ENCODE data around the gene EBF4. TPM values are rescaled to one million over a fixed set of nuclear protein-coding genes. Genes with fewer than 3 reads are reported as not detected.
"Not testable (repeated sequence)": the region's sequence is repeated elsewhere in the genome, so short reads cannot be mapped to it uniquely, and the experiment has no call there.

EBF4 gene
- polyA plus RNA-seq, 1 experiment: 0.60 TPM

DNA sequence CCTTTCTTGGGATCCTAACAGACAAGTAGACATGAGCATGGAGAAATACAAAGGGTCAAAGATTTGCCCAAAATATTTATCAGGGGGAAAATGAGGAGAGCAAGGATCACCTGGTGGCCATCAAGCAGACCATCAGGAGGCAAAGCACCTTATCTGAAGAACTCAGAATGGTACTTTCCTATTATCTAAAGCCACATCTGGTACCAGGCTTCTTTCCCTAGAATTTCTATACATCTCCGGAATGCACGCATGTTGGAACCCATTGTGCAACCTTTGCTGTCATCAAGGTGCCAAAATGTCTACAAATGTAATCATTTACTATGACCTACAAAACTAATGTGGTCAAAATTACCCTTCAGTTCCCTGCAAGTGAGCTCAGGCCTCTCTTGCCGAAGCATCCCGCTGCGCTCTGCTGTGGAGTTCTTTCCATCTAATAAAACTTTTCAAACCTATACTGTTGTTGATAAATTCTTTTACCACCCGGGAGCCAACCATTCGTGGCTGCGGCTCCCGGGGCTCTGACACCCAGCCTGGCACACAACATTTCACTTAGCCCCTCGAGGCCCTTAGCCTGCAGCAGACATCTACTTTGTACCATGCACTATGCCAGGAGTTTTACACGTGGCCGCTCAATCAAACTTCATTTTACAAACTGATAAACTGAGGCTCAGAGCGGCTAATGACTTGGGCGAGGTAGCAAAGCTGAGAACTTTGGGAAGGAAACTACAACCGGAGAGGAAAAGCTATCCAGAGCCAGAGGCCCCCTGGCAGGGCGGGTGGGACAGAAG is 111.7 kb downstream of the EBF4 start:
- H3K9me3 ChIP-seq (ENCODE audit: control insufficient read depth, insufficient read depth, low read length): peaks cover 5% of the 10 kb centered on the region
- DNase-seq (ENCODE audit: low read depth, low spot score): no peak
- TF ChIP-seq CTCF (IDR thresholded peaks at IDR 0.05; ENCODE audit: low read depth, low read length): no peak
- H3K4me3 ChIP-seq (ENCODE audit: low read depth, low read length): no peak overlapping the region
- H3K27ac ChIP-seq (ENCODE audit: low read depth, low read length): no peak overlapping the region
- CTCF ChIA-PET: no interaction called here
- peaks cover 62% of the 10 kb centered on the region for H3K27me3 ChIP-seq (ENCODE audit: control insufficient read depth, insufficient read depth, low read length)
- POLR2A ChIA-PET: no interaction called here

DNA sequence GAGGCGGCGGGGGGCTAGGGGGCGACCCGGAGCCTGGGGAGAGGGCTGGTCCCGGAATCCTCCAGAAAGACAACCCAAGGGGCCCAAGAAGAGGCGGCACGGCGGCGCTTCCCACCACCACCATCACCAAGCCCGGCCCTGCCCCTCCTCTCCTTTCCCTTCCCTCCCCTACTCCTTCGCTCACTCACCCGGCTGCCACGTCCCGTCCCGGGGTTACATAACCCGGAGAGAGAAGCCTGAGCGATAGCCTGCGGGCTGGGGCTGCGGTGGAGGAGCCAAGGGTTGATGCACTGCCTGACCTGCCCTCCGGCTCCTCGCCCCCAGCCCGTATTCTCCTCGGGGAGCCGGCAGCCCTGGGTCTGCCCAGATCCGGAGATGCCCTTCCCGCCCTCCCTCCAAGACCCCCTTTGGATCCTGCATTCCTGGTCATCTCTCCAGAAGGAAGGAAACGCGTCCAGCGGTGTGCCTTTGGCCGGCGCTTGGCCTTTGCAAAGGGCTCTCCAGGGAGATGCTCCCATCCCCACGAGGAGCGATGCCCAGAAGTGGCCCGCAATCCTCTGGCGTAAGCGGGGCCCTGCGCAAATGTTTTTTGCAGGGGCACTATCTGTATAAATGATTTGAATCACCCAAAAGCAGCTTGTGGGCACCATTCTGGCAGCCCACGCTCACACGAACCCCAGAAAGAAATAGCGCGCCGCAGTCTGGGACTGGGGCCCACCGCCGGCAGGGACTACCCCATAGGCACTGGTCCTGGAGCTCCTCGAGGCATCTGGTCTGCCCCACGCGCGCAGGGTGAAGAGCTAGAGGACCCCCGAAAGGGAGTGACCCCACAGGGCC is 112.5 kb downstream of the EBF4 start:
- Histone ChIP-seq H3K27ac (ENCODE audit: low read depth, low read length) (no peak overlapping the region), H3K9me3 (ENCODE audit: control insufficient read depth, insufficient read depth, low read length) (peaks cover 9% of the 10 kb centered on the region), H3K4me3 (ENCODE audit: low read depth, low read length) (no peak overlapping the region), H3K27me3 (ENCODE audit: control insufficient read depth, insufficient read depth, low read length) (peaks cover 59% of the 10 kb centered on the region)
- no peak for DNase-seq (ENCODE audit: low read depth, low spot score)
- CTCF ChIA-PET: no interaction called here
- POLR2A ChIA-PET: no interaction called here
- TF ChIP-seq CTCF (IDR thresholded peaks at IDR 0.05; ENCODE audit: low read depth, low read length): no peak

DNA sequence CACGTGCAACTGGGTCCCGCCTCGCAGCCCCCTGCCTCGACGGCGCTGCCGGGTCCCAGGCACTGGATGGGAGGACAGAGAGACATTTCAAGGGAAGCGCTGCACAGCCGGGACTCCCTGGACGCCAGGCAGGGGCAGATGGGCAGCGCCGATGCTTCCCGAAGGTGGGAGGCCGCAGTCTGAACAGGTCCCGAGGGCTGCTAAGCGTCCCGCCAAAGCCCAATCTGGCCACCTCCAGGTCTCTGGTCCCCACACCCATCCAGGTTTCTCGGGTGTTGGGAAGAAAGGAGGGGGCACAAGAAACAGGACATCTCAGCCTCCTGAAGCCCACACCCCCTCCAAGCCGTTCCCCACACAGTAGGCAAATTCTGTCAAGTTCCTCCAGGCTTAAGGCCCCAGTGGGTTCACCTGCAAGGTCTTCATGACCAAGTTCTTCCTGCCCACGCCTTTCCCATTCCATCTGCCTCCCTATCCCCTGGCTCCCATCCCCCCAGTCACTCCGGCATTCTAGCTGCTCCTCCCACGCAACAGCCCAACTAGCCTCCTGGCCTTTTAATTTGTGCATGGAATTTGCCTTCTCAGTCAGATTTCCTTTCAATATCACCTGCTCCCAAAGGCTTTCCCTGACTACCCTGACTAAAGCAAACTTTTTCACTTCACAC is 113.2 kb downstream of the EBF4 start:
- CTCF ChIA-PET: no interaction called here
- H3K4me3 ChIP-seq (ENCODE audit: low read depth, low read length): no peak overlapping the region
- TF ChIP-seq CTCF (IDR thresholded peaks at IDR 0.05; ENCODE audit: low read depth, low read length): no peak
- no peak overlapping the region for H3K27ac ChIP-seq (ENCODE audit: low read depth, low read length)
- POLR2A ChIA-PET: no interaction called here
- no peak for DNase-seq (ENCODE audit: low read depth, low spot score)
- peaks cover 9% of the 10 kb centered on the region for H3K9me3 ChIP-seq (ENCODE audit: control insufficient read depth, insufficient read depth, low read length)
- H3K27me3 ChIP-seq (ENCODE audit: control insufficient read depth, insufficient read depth, low read length): peaks cover 55% of the 10 kb centered on the region

- no peak for DNase-seq (ENCODE audit: low read depth, low spot score)
- CTCF ChIA-PET: no interaction called here
- Histone ChIP-seq H3K9me3 (ENCODE audit: control insufficient read depth, insufficient read depth, low read length) (peaks cover 6% of the 10 kb centered on the region), H3K27ac (ENCODE audit: low read depth, low read length) (no peak overlapping the region), H3K4me3 (ENCODE audit: low read depth, low read length) (no peak overlapping the region), H3K27me3 (ENCODE audit: control insufficient read depth, insufficient read depth, low read length) (peaks cover 50% of the 10 kb centered on the region)
- no peak for TF ChIP-seq CTCF (IDR thresholded peaks at IDR 0.05; ENCODE audit: low read depth, low read length)
- POLR2A ChIA-PET: no interaction called here
Measured at GRCh38 chr20:2806351-2806701, 113.7 kb downstream of the EBF4 start.

DNA sequence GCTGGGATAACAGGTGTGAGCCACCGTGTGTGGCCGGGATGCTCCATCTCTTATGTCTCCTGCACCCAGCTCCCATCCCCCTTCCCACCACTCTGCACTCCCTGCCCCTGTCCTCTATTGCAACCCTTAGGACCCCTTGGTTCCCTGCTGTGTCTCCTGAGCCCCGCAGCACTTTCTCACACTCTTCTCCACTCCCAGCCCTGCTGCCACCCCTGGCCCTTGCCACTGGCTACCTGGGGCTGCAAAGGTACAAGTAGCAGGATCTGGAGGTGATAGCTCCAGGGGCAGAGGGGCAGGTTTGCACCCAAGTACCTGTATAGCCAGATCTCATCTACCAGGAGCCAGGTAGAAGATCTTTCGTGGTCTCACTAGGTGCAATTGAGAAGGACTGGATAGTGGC is 114.4 kb downstream of the EBF4 start:
- Histone ChIP-seq H3K9me3 (ENCODE audit: control insufficient read depth, insufficient read depth, low read length) (peaks cover 4% of the 10 kb centered on the region), H3K27ac (ENCODE audit: low read depth, low read length) (no peak overlapping the region), H3K27me3 (ENCODE audit: control insufficient read depth, insufficient read depth, low read length) (peaks cover 43% of the 10 kb centered on the region), H3K4me3 (ENCODE audit: low read depth, low read length) (no peak overlapping the region)
- POLR2A ChIA-PET: no interaction called here
- CTCF ChIA-PET: no interaction called here
- no peak for TF ChIP-seq CTCF (IDR thresholded peaks at IDR 0.05; ENCODE audit: low read depth, low read length)
- no peak for DNase-seq (ENCODE audit: low read depth, low spot score)

GRCh38 chr20:2807929-2808328 is 115.3 kb downstream of the EBF4 start:
- H3K27ac ChIP-seq (ENCODE audit: low read depth, low read length); H3K4me3 ChIP-seq (ENCODE audit: low read depth, low read length); DNase-seq (ENCODE audit: low read depth, low spot score); H3K9me3 ChIP-seq (ENCODE audit: control insufficient read depth, insufficient read depth, low read length); CTCF ChIA-PET; POLR2A ChIA-PET: not testable (repeated sequence)
- peaks cover 35% of the 10 kb centered on the region for H3K27me3 ChIP-seq (ENCODE audit: control insufficient read depth, insufficient read depth, low read length)
